Skeletal muscle tissue (tissue), 4 donors: ENCODE results near the gene INPP4B. TPM values are rescaled to one million over a fixed set of nuclear protein-coding genes. Genes with fewer than 3 reads are reported as not detected.

Source experiments
- H3K27ac ChIP-seq: one replicate; pipeline ENCODE4 v1.7.0; 2013; ENCODE audit warnings: mild to moderate bottlenecking, low read depth, low read length, inconsistent platforms
- H3K27me3 ChIP-seq, 3 donors: one replicate each; pipeline ENCODE4 v1.7.0; 2013; ENCODE audit warnings: low read length in 3 of 3; ENCODE audit not compliant: control insufficient read depth in 3 of 3, insufficient read depth in 3 of 3
- H3K36me3 ChIP-seq, 3 donors: one replicate each; pipeline ENCODE4 v1.7.0; 2013; ENCODE audit warnings: low read length in 3 of 3; ENCODE audit not compliant: control insufficient read depth in 3 of 3, insufficient read depth in 3 of 3
- H3K4me1 ChIP-seq, 3 donors: one replicate each; pipeline ENCODE4 v1.7.0; 2013; ENCODE audit warnings: low read length in 3 of 3, mild to moderate bottlenecking in 3 of 3; ENCODE audit not compliant: control insufficient read depth in 3 of 3, insufficient read depth in 3 of 3
- H3K4me3 ChIP-seq, 3 donors: one replicate each; pipeline ENCODE4 v1.7.0; 2013; ENCODE audit warnings: low read length in 3 of 3
- H3K9ac ChIP-seq, 3 donors: one replicate each; pipeline ENCODE4 v1.7.0; 2013; ENCODE audit warnings: low read length in 3 of 3, mild to moderate bottlenecking in 3 of 3, moderate library complexity in 2 of 3, low read depth in 1 of 3
- H3K9me3 ChIP-seq, 3 donors: one replicate each; pipeline ENCODE4 v1.7.0; 2013; ENCODE audit warnings: low read length in 3 of 3; ENCODE audit not compliant: control insufficient read depth in 3 of 3
- total RNA-seq: library from RNA; depleted of rRNA; stranded (reverse); fragments of >200 nt; gene quantifications from one replicate; pipeline ENCODE4 v1.2.3, GENCODE V29; 2014
- donor health status: Osteomylitis.

The INPP4B gene
- total RNA-seq, 1 donor from 2014 or later: 52.7 TPM

DNA sequence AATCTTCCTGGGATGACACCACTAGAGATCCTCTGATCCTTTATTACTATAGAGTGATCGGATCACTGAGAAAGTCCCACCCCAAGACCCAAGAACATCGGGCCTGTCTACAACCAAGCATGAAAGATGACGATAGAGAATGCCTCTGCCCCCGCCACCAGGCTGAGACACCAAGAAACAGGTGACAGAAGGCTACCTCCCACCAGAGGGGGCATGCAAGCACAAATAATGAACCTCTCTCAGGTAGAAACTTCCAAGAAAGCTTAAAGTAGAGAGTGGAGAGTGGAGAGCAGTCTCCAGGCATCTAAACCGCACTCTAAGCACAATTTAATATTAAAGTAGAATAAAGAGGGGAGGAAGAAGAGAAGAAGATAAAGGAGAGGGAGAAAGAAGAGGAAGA is 402.6 kb downstream of the INPP4B start:
- H3K36me3 ChIP-seq: no peaks in the 10 kb centered on the region
- no peaks in the 10 kb centered on the region for H3K9me3 ChIP-seq
- no peak overlapping the region for H3K27ac ChIP-seq
- H3K9ac ChIP-seq: no peak overlapping the region
- H3K4me3 ChIP-seq: no peak overlapping the region
- H3K4me1 ChIP-seq: no peaks in the 10 kb centered on the region
- no peaks in the 10 kb centered on the region for H3K27me3 ChIP-seq

DNA sequence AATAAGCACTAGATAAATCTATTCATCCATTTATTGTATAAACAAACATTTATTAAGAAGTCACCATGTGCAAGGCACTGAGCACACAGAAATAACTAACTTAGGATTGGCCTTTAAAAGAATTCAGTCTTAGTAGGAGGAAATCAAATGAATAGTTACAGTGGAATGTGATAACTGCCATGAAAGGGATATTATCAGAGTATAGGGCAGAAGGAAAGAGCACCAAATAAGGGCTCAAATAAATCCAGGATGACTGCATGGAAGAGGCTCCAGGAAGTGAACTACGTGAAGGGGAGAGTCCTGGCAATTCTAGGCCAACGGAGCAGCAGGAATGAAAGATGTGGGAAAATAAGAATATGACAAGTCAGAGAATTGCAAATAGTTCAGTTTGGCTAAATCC is 406.0 kb downstream of the INPP4B start:
- Histone ChIP-seq H3K9me3 (no peaks in the 10 kb centered on the region), H3K36me3 (no peaks in the 10 kb centered on the region), H3K4me3 (no peak overlapping the region), H3K27ac (no peak overlapping the region), H3K4me1 (no peaks in the 10 kb centered on the region), H3K27me3 (no peaks in the 10 kb centered on the region), H3K9ac (no peak overlapping the region)

DNA sequence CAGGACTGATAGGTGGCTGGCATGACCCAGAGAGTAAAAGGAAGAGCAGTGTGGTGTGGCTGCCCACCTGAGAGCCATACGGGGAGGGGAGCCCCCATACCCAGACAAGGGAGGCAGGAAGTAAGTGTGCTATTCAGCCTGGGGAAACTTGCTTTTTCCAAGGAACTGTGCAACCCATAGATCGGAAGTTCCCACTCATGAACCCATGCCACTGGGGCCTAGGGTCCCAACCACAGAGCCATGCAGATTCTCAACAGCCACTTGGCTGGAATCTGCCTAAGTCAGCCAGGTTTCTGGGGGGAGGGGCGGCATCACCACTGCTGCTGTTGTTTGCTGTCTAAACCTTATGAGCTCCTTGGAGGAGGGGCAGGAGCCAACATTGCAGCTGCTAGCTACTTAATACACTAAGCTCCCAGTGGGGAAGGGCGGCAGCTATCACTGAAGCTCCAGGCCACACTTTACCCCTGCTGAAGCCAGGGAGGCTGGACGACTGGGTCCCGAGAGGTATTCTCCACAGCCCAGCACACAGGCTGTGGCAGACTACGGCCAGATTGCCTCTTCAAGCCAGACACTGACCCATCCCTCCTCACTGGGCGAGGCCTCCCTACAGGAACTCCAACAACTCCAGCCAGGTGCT is 410.4 kb downstream of the INPP4B start:
- Histone ChIP-seq H3K36me3 (no peaks in the 10 kb centered on the region), H3K27me3 (no peaks in the 10 kb centered on the region), H3K4me3 (no peak overlapping the region), H3K27ac (no peak overlapping the region), H3K9me3 (no peaks in the 10 kb centered on the region), H3K4me1 (no peaks in the 10 kb centered on the region), H3K9ac (no peak overlapping the region)

DNA sequence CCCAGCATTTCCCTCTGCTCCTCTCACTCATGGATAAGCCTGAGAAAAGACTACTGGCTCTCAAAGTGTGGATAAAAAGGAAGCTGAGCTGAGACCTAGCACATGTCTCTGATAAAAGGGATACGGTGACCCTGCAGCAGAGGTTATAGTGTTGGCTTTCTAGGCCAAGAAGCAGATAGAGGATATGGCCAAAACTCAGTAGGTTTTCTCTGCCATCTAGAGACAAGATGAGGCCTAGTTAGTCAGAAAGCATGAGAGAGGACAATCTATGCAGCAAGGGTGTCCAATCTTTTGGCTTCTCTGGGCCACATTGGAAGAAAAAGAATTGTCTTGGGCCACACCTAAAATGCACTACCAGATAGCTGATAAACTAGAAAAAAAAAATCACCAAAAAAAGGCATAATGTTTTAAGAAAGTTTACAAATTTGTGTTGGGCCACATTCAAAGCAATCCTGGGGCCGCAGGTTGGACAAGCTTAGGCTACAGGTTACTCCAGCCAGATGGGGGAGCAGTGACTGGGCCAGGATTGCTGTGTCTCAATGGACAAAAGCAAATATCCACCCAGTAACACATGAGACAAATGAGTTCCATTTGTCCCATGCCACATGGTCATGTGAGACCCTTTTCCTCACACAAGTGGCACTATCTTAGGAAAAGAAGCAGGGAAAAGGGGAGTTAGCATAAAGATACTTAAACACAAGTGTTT is 411.4 kb downstream of the INPP4B start:
- H3K9me3 ChIP-seq: no peaks in the 10 kb centered on the region
- H3K27ac ChIP-seq: no peak overlapping the region
- H3K9ac ChIP-seq: no peak overlapping the region
- no peaks in the 10 kb centered on the region for H3K4me1 ChIP-seq
- H3K4me3 ChIP-seq: no peak overlapping the region
- no peaks in the 10 kb centered on the region for H3K27me3 ChIP-seq
- H3K36me3 ChIP-seq: no peaks in the 10 kb centered on the region

DNA sequence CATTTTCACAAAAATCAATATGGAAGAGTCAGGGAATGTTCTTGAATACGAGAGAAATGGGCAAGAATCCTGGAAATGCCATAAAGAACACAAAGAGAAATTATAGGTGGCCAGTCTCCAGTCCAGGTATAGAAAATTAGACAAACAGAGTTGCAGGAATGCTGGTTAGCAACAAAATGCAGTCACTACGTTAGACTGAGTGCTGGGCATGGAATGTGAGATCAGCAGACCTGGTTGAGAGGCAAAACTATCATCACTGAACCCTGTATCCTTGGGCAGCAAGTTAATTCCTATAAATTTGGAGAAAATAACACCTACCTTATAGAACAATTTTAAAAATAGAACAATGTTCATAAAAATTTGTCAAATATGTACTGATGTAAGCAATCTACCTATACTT is 417.4 kb downstream of the INPP4B start:
- H3K9ac ChIP-seq: no peak overlapping the region
- no peaks in the 10 kb centered on the region for H3K4me1 ChIP-seq
- no peak overlapping the region for H3K4me3 ChIP-seq
- H3K36me3 ChIP-seq: no peaks in the 10 kb centered on the region
- no peaks in the 10 kb centered on the region for H3K9me3 ChIP-seq
- H3K27me3 ChIP-seq: no peaks in the 10 kb centered on the region
- no peak overlapping the region for H3K27ac ChIP-seq

DNA sequence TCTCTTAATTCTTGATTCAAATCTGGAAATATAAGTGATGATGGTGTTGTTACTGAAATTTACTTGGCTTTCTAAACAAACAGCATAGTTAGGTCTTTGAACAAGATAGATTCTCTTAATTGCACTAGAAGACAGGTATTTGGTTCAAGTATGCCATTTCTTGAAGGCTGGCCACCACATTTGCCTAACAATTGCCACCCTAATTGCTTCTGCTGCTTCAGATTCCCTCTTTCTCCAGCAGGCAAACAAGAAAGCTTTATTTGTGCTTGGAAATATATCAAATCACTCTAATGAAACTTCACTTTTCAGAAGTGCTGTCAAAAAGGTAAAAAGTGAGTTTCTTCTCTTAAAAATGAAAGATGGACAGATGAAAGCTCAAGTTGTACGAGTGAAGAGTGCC is 418.6 kb downstream of the INPP4B start:
- Histone ChIP-seq H3K27ac (no peak overlapping the region), H3K4me1 (no peaks in the 10 kb centered on the region), H3K9me3 (no peaks in the 10 kb centered on the region), H3K9ac (no peak overlapping the region), H3K36me3 (no peaks in the 10 kb centered on the region), H3K4me3 (no peak overlapping the region), H3K27me3 (no peaks in the 10 kb centered on the region)

DNA sequence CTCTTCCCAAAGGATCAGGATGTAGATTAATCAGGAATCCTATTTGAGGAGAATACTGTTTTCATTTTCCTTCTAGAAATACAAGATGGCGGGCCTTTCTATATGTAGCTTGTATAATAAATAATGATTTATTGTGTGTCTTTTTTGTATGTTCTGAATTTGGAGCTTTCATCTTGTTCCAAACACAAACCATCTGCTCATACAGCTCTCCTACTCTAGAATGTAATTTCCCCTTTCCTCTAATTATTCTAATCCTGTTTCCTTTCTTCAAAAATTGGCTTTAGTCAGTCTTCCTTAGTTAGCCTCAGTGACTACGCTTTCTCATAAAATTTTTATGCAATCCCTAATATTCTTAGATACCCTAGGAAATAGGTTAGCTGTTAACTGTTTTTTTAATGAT is 422.2 kb downstream of the INPP4B start:
- no peak overlapping the region for H3K4me3 ChIP-seq
- H3K4me1 ChIP-seq: no peaks in the 10 kb centered on the region
- no peak overlapping the region for H3K9ac ChIP-seq
- H3K36me3 ChIP-seq: no peaks in the 10 kb centered on the region
- no peaks in the 10 kb centered on the region for H3K9me3 ChIP-seq
- H3K27me3 ChIP-seq: no peaks in the 10 kb centered on the region
- H3K27ac ChIP-seq: no peak overlapping the region

DNA sequence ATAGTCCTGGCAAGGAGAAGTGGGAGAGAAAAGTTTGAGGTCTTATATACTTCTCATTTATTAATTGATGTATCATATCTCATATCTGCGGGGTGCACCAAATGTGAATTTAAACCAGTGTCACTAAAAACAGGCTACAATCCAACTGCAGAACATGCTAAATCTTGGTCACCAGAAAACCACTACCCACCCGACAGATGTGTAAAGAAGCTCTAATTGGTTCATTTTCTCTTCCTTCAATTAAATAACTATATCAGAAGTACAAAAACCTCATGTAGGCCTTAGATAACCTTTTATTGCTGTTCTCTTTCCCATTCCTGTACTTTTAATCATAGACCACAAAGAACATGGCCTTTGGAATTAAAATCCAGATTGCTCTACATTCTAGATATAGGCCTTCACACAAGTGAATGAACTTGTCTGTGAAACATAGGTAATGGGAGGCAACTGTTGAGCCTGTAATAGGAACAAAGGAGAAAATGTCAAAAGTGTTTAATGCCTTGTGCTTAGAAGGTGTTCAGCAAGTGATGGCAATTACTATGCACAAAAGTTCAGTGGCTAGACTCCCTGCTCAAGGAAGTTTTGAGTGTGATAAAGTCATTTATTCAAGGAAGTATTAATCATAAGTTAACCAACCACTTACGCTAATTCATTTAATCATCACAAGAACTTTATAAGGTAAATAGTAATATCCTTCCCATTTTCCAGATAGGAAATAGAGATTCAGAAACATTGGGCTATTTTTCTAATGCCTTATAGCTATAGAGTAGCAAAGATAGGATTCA is 425.6 kb downstream of the INPP4B start:
- H3K27ac ChIP-seq: no peak overlapping the region
- no peak overlapping the region for H3K4me3 ChIP-seq
- no peaks in the 10 kb centered on the region for H3K9me3 ChIP-seq
- no peaks in the 10 kb centered on the region for H3K36me3 ChIP-seq
- H3K27me3 ChIP-seq: no peaks in the 10 kb centered on the region
- peaks cover 0 to 5% (median 3%) of the 10 kb centered on the region in 3 donors for H3K4me1 ChIP-seq
- no peak overlapping the region for H3K9ac ChIP-seq

DNA sequence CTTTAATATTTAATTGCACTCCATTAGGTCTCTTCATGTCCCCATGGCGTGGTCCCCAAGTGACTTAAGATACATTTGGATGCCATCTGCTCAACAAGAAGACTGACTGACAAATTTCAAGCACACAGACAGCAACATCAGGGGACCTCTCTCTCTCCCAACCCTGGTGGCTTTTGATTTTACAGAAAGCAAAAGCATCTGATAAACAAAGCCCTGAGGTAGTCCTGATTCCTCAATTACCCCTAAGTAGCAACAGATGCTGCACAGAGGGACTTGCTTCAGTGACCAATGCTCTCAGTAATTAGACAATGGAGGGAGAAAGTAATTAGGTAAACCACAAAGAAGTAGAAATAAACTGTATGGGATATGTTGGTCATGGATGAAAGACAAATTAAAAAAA is 426.4 kb downstream of the INPP4B start:
- no peaks in the 10 kb centered on the region for H3K36me3 ChIP-seq
- no peaks in the 10 kb centered on the region for H3K27me3 ChIP-seq

DNA sequence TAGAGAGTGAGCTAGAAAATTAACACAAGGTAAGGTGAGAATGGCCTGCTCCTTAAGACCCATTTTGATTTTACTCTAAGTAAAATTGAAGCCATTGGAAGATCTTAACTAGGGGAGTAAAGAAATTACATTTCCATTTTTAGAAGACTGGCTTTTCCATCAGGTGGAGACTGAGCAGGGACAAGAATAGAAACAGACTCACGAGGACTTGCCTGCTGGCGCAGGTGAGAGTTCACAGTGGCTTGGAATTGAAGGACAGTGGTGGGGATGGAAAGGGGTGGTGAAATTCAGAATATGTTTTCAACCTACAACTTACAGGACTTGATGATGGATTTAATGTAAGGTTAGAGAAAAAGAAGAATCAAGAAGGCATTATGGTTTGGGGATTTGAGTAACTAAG is 427.4 kb downstream of the INPP4B start:
- Histone ChIP-seq H3K27ac (peak overlapping the region; percentile 29), H3K27me3 (no peaks in the 10 kb centered on the region), H3K9ac (no peak overlapping the region), H3K9me3 (no peaks in the 10 kb centered on the region), H3K36me3 (no peaks in the 10 kb centered on the region), H3K4me3 (no peak overlapping the region), H3K4me1 (peaks cover 0 to 5% (median 3%) of the 10 kb centered on the region in 3 donors)

More for the DNA sequence above, 426.4 kb downstream of the INPP4B start:
- H3K4me1 ChIP-seq: peaks cover 0 to 5% (median 3%) of the 10 kb centered on the region in 3 donors
- H3K27ac ChIP-seq: no peak overlapping the region
- H3K4me3 ChIP-seq: no peak overlapping the region
- no peak overlapping the region for H3K9ac ChIP-seq
- H3K9me3 ChIP-seq: no peaks in the 10 kb centered on the region
